SK-N-SH (cell line): ENCODE data around the gene GNAI3. TPM values are rescaled to one million over a fixed set of nuclear protein-coding genes. Genes with fewer than 3 reads are reported as not detected.
A peak's percentile ranks its signal among the peaks of the same experiment; 100 is the strongest.

ENCODE experiments used
- CTCF ChIA-PET: fragments of 300-600, 350-600 bp; formaldehyde crosslinking; extraction: SDS; loops from one replicate; lab custom pipeline; 2021; lab: Yijun Ruan, JAX
- POLR2A ChIA-PET: fragments of 350-600 bp; sonication (Branson Sonifier 250); formaldehyde crosslinking; extraction: SDS; loops from one replicate; lab custom pipeline; 2020; ENCODE audit warnings: antibody characterized with exemption, inconsistent platforms; lab: Yijun Ruan, JAX
- DNase-seq: peaks from one replicate; pipeline ENCODE4 v3.0.0; 2012
- H2AFZ ChIP-seq: fragments of 200-600 bp; sonication (generic); 2 replicates; pipeline ENCODE4 v1.8.1; 2016; ENCODE audit warnings: antibody characterized with exemption, mild to moderate bottlenecking, low read depth
- H3F3A ChIP-seq: fragments of 200-600 bp; sonication (generic); replicated peaks from 2 replicates; pipeline ENCODE3; 2016; ENCODE audit warnings: antibody characterized with exemption, mild to moderate bottlenecking; ENCODE audit not compliant: insufficient read depth
- H3K27ac ChIP-seq, 2 experiments: fragments of 200-500 bp in 1 of 2; fragments of 200-600 bp in 1 of 2; sonication (Bioruptor generic) in 1 of 2; sonication (generic), shearing (Covaris generic) in 1 of 2; 2 replicates each; pipeline versions ENCODE4 v1.5.1 to v1.6.1; 2014 to 2016; ENCODE audit warnings: low read depth in 2 of 2, inconsistent platforms in 1 of 2, low read length in 1 of 2, mild to moderate bottlenecking in 1 of 2, mixed read lengths in 1 of 2
- H3K27me3 ChIP-seq: fragments of 200-600 bp; sonication (generic), shearing (Covaris generic); 2 replicates; pipeline ENCODE4 v1.6.1; 2016; ENCODE audit warnings: mixed run types; ENCODE audit not compliant: insufficient read depth
- H3K36me3 ChIP-seq, 2 experiments: fragments of 200-500 bp in 1 of 2; fragments of 200-600 bp in 1 of 2; sonication (Bioruptor generic) in 1 of 2; sonication (generic) in 1 of 2; replicated peaks in 1 of 2; 2 replicates each; pipeline versions ENCODE3 to v1.5.1; 2014 to 2016; ENCODE audit warnings: low read length in 1 of 2, mild to moderate bottlenecking in 1 of 2; ENCODE audit not compliant: insufficient read depth in 2 of 2, control insufficient read depth in 1 of 2
- H3K4me1 ChIP-seq, 2 experiments: fragments of 200-500 bp in 1 of 2; fragments of 200-600 bp in 1 of 2; sonication (Bioruptor generic) in 1 of 2; sonication (generic), shearing (Covaris generic) in 1 of 2; 2 replicates each; pipeline versions ENCODE4 v1.5.1 to v1.6.1; 2014 to 2016; ENCODE audit warnings: low read depth in 1 of 2, low read length in 1 of 2, mixed run types in 1 of 2; ENCODE audit not compliant: insufficient read depth in 2 of 2, control insufficient read depth in 1 of 2
- H3K4me2 ChIP-seq: fragments of 200-600 bp; sonication (generic), shearing (Covaris generic); 2 replicates; pipeline ENCODE4 v1.6.1; 2017; ENCODE audit warnings: mixed run types
- H3K4me3 ChIP-seq, 2 experiments: fragments of 200-500 bp in 1 of 2; fragments of 200-600 bp in 1 of 2; sonication (Bioruptor generic) in 1 of 2; sonication (generic), shearing (Covaris generic) in 1 of 2; 2 replicates each; pipeline versions ENCODE4 v1.5.1 to v1.8.1; 2014 to 2016; ENCODE audit warnings: low read depth in 2 of 2, inconsistent platforms in 1 of 2, low read length in 1 of 2, mild to moderate bottlenecking in 1 of 2, mixed read lengths in 1 of 2, moderate library complexity in 1 of 2
- H3K79me2 ChIP-seq: fragments of 200-600 bp; sonication (generic); 2 replicates; pipeline ENCODE4 v1.8.1; 2017; ENCODE audit warnings: mild to moderate bottlenecking; ENCODE audit not compliant: insufficient read depth
- H3K9ac ChIP-seq: fragments of 200-600 bp; sonication (generic); 2 replicates; pipeline ENCODE4 v1.6.1; 2017; ENCODE audit warnings: mixed run types
- H3K9me2 ChIP-seq: fragments of 200-600 bp; sonication (generic); 2 replicates; pipeline ENCODE4 v1.6.1; 2017; ENCODE audit warnings: mixed run types
- H3K9me3 ChIP-seq: fragments of 200-600 bp; sonication (generic); 2 replicates; pipeline ENCODE4 v1.6.1; 2017; ENCODE audit warnings: mixed run types, mild to moderate bottlenecking, moderate library complexity
- H4K20me1 ChIP-seq: fragments of 200-600 bp; sonication (generic); 2 replicates; pipeline ENCODE4 v1.6.1; 2017; ENCODE audit warnings: mild to moderate bottlenecking, mixed run types; ENCODE audit not compliant: insufficient read depth
- EP300 ChIP-seq, 2 experiments: IDR thresholded peaks; 2 replicates each; pipeline versions ENCODE4 v1.4.0 to v1.6.1; 2012; ENCODE audit warnings: borderline replicate concordance in 1 of 2, low read depth in 1 of 2, low read length in 1 of 2
- EZH2phosphoT487 ChIP-seq: fragments of 200-600 bp; sonication (generic); IDR thresholded peaks from 2 replicates; pipeline ENCODE4 v1.6.1; 2017; ENCODE audit warnings: low read depth, mixed run types, mild to moderate bottlenecking, antibody characterized with exemption, moderate library complexity, borderline replicate concordance
- GATA2 ChIP-seq: sonication (generic); formaldehyde crosslinking; IDR thresholded peaks from 2 replicates; pipeline ENCODE4 v1.5.0; 2020; ENCODE audit warnings: mild to moderate bottlenecking, missing genetic modification reagents
- RAD21 ChIP-seq: IDR thresholded peaks from 2 replicates; pipeline ENCODE4 v1.6.1; 2012; ENCODE audit warnings: mild to moderate bottlenecking, low read length
- RXRA ChIP-seq: IDR thresholded peaks from 2 replicates; pipeline ENCODE4 v1.4.0; 2012; ENCODE audit warnings: low read depth, mild to moderate bottlenecking, borderline replicate concordance
- SIN3A ChIP-seq: IDR thresholded peaks from 2 replicates; pipeline ENCODE4 v1.6.1; 2012; ENCODE audit warnings: low read depth, mild to moderate bottlenecking, low read length, moderate library complexity, borderline replicate concordance
- TAF1 ChIP-seq: IDR thresholded peaks from 2 replicates; pipeline ENCODE4 v1.6.1; 2012; ENCODE audit warnings: low read depth, mild to moderate bottlenecking, low read length, moderate library complexity, borderline replicate concordance
- TCF12 ChIP-seq: IDR thresholded peaks from 2 replicates; pipeline ENCODE4 v1.4.0; 2012
- WGBS: methylation state at CpG from one replicate; pipeline ENCODE4 v1.1.6; 2017; ENCODE audit warnings: low lambda C conversion rate; 5-methylcytosine and 5-hydroxymethylcytosine counted together
- polyA plus RNA-seq, 3 experiments: library from polyadenylated mRNA; depleted of rRNA; stranded (reverse); fragments of >200 nt; gene quantifications; 2 replicates each; pipeline ENCODE4 v1.2.3, GENCODE V29; 2012
- TF ChIP-seq, protein P1 (sequence below): fragments of 200-600 bp; sonication (generic); IDR thresholded peaks from 2 replicates; pipeline ENCODE4 v1.6.1; 2017; ENCODE audit warnings: antibody characterized with exemption, mild to moderate bottlenecking, moderate library complexity

GNAI3 gene
- polyA plus RNA-seq, 1 of the 3 experiments (the other 2 are of a cell fraction): 4.0 TPM

GRCh38 chr1:109535481-109535880 lies 12.9 kb upstream of the GNAI3 start:
- Histone ChIP-seq H3K4me2 (no peak overlapping the region), H3F3A (no peaks in the 10 kb centered on the region)
- TF ChIP-seq, protein P1, sequence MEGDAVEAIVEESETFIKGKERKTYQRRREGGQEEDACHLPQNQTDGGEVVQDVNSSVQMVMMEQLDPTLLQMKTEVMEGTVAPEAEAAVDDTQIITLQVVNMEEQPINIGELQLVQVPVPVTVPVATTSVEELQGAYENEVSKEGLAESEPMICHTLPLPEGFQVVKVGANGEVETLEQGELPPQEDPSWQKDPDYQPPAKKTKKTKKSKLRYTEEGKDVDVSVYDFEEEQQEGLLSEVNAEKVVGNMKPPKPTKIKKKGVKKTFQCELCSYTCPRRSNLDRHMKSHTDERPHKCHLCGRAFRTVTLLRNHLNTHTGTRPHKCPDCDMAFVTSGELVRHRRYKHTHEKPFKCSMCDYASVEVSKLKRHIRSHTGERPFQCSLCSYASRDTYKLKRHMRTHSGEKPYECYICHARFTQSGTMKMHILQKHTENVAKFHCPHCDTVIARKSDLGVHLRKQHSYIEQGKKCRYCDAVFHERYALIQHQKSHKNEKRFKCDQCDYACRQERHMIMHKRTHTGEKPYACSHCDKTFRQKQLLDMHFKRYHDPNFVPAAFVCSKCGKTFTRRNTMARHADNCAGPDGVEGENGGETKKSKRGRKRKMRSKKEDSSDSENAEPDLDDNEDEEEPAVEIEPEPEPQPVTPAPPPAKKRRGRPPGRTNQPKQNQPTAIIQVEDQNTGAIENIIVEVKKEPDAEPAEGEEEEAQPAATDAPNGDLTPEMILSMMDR: no peak
- TF ChIP-seq GATA2 (CRISPR knock-in tag): no peak
- no peak for TF ChIP-seq TAF1
- no peak for TF ChIP-seq RXRA
- TF ChIP-seq, all 33 proteins: peak for 0
- peaks cover 0 to 42% of the 10 kb centered on the region in 2 experiments; a peak in 1 of 4 replicates for H3K4me1 ChIP-seq
- no peak overlapping the region for H3K9ac ChIP-seq
- H2AFZ ChIP-seq: no peak overlapping the region
- no peaks in the 10 kb centered on the region for H4K20me1 ChIP-seq
- no peaks in the 10 kb centered on the region for H3K36me3 ChIP-seq
- peak overlapping the region in 1 of 2 experiments; percentile 62; a peak in 1 of 4 replicates for H3K27ac ChIP-seq
- POLR2A ChIA-PET: no interaction called here
- H3K79me2 ChIP-seq: no peaks in the 10 kb centered on the region
- CTCF ChIA-PET: interaction anchor here (1.0 to 26.3 kb wide), 6 partner anchors 8 to 449 kb away, joined by 3 to 1710 read pairs (median 58); partner anchors contain the start of genes AHCYL1, AMIGO1, ATXN7L2 and CYB561D1
- H3K9me3 ChIP-seq: no peaks in the 10 kb centered on the region
- H3K9me2 ChIP-seq: no peaks in the 10 kb centered on the region
- DNase-seq: no peak
- H3K27me3 ChIP-seq: no peaks in the 10 kb centered on the region
- 30% methylated on average over 1 of the region's 4 CpGs for WGBS
- H3K4me3 ChIP-seq: no peak overlapping the region

- Histone ChIP-seq H3K27me3 (no peaks in the 10 kb centered on the region), H3K27ac (peak overlapping the region in 1 of 2 experiments; percentile 62; a peak in 1 of 4 replicates), H3K4me1 (peaks cover 0 to 40% of the 10 kb centered on the region in 2 experiments; a peak in 1 of 4 replicates), H3K79me2 (no peaks in the 10 kb centered on the region), H3K9ac (no peak overlapping the region), H2AFZ (no peak overlapping the region), H4K20me1 (no peaks in the 10 kb centered on the region), H3F3A (no peaks in the 10 kb centered on the region), H3K4me2 (no peak overlapping the region), H3K4me3 (no peak overlapping the region), H3K9me2 (no peaks in the 10 kb centered on the region), H3K36me3 (no peaks in the 10 kb centered on the region), H3K9me3 (no peaks in the 10 kb centered on the region)
- no peak for TF ChIP-seq RAD21
- no peak for TF ChIP-seq EP300 (IDR thresholded peaks at IDR 0.05; ENCODE audit: borderline replicate concordance in 1 of 2, low read depth in 1 of 2, low read length in 1 of 2)
- TF ChIP-seq SIN3A: no peak
- TF ChIP-seq TCF12: no peak
- TF ChIP-seq EZH2phosphoT487: no peak
- ChIA-PET POLR2A (interaction anchor here (1.2 kb wide), 1 partner anchor 13 kb away, joined by 4 read pairs; the partner anchor contains the start of gene GNAI3), CTCF (interaction anchor here (1.1 to 26.3 kb wide), 6 partner anchors 8 to 448 kb away, joined by 3 to 1710 read pairs (median 58); partner anchors contain the start of genes AHCYL1, AMIGO1, ATXN7L2 and CYB561D1)
- WGBS: 81% methylated on average over 4 of the region's 5 CpGs
- no peak for DNase-seq
Measured at GRCh38 chr1:109535971-109536491, 12.4 kb upstream of the GNAI3 start.
